DOHH2 (cell line): ENCODE results near the gene DPYSL5.

ENCODE experiments used
- EZH2phosphoT487 ChIP-seq: fragments of 200-600 bp; sonication (generic); IDR thresholded peaks from 2 replicates; pipeline ENCODE4 v1.6.1; 2017; ENCODE audit warnings: borderline replicate concordance, mild to moderate bottlenecking, antibody characterized with exemption, low read length, moderate library complexity, mixed read lengths
- TF ChIP-seq, protein P1 (sequence below): fragments of 200-600 bp; sonication (generic); IDR thresholded peaks from one replicate; pipeline ENCODE4 v1.5.1; 2014; ENCODE audit warnings: antibody characterized with exemption, mild to moderate bottlenecking, low read depth, low read length; ENCODE audit not compliant: poor library complexity, severe bottlenecking

DNA sequence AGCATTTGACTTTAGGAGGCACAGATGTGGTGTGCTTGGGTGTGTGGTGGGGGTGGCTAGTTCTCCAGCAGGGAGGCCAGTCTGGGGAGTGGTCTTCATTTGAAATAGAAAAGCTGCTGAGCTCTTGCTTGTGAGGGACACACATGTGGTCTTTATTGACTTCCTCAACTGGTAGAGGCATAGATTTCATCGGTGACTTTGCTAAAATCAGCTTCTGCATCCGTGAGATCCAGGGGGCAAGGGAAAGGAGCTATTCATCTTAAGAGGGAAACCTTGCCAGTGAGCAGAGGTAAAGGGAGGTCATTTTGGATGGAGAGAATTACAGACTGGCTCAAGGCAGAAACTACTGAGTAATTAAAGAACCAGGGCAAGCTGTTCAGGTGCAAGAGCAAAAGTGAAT lies 127.2 kb downstream of the DPYSL5 start:
- TF ChIP-seq, protein P1, sequence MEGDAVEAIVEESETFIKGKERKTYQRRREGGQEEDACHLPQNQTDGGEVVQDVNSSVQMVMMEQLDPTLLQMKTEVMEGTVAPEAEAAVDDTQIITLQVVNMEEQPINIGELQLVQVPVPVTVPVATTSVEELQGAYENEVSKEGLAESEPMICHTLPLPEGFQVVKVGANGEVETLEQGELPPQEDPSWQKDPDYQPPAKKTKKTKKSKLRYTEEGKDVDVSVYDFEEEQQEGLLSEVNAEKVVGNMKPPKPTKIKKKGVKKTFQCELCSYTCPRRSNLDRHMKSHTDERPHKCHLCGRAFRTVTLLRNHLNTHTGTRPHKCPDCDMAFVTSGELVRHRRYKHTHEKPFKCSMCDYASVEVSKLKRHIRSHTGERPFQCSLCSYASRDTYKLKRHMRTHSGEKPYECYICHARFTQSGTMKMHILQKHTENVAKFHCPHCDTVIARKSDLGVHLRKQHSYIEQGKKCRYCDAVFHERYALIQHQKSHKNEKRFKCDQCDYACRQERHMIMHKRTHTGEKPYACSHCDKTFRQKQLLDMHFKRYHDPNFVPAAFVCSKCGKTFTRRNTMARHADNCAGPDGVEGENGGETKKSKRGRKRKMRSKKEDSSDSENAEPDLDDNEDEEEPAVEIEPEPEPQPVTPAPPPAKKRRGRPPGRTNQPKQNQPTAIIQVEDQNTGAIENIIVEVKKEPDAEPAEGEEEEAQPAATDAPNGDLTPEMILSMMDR, result no peak
- no peak for TF ChIP-seq EZH2phosphoT487
